ENCODE data around the gene SAT2.

SAT2 gene

DNA sequence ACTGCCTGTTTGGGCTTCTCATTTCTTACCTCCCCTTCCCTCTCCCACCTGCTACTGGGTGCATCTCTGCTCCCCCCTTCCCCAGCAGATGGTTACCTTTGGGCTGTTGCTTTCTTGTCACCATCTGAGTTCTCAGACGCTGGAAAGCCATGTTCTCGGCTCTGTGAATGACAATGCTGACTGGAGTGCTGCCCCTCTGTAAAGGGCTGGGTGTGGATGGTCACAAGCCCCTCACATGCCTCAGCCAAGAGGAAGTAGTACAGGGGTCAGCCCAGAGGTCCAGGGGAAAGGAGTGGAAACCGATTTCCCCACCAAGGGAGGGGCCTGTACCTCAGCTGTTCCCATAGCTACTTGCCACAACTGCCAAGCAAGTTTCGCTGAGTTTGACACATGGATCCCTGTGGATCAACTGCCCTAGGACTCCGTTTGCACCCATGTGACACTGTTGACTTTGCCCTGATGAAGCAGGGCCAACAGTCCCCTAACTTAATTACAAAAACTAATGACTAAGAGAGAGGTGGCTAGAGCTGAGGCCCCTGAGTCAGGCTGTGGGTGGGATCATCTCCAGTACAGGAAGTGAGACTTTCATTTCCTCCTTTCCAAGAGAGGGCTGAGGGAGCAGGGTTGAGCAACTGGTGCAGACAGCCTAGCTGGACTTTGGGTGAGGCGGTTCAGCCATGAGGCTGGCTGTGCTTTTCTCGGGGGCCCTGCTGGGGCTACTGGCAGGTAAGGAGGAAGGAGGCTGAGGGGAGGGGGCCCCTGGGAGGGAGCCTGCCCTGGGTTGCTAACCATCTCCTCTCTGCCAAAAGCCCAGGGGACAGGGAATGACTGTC lies 48.4 kb downstream of the SAT2 start, which contains the start of gene CD68:
Gene CD68 (plus strand): TSS at position 638 of the 833 bp plus-strand sequence. CDS start 40 bp downstream, at position 678.
- FAIRE-seq (no peak), DNase-seq (ENCODE audit: insufficient read length, low spot score) (no peak)
- TF ChIP-seq, protein P1, sequence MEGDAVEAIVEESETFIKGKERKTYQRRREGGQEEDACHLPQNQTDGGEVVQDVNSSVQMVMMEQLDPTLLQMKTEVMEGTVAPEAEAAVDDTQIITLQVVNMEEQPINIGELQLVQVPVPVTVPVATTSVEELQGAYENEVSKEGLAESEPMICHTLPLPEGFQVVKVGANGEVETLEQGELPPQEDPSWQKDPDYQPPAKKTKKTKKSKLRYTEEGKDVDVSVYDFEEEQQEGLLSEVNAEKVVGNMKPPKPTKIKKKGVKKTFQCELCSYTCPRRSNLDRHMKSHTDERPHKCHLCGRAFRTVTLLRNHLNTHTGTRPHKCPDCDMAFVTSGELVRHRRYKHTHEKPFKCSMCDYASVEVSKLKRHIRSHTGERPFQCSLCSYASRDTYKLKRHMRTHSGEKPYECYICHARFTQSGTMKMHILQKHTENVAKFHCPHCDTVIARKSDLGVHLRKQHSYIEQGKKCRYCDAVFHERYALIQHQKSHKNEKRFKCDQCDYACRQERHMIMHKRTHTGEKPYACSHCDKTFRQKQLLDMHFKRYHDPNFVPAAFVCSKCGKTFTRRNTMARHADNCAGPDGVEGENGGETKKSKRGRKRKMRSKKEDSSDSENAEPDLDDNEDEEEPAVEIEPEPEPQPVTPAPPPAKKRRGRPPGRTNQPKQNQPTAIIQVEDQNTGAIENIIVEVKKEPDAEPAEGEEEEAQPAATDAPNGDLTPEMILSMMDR (IDR thresholded peaks at IDR 0.05; ENCODE audit: insufficient read depth, missing control alignments): no peak

DNA sequence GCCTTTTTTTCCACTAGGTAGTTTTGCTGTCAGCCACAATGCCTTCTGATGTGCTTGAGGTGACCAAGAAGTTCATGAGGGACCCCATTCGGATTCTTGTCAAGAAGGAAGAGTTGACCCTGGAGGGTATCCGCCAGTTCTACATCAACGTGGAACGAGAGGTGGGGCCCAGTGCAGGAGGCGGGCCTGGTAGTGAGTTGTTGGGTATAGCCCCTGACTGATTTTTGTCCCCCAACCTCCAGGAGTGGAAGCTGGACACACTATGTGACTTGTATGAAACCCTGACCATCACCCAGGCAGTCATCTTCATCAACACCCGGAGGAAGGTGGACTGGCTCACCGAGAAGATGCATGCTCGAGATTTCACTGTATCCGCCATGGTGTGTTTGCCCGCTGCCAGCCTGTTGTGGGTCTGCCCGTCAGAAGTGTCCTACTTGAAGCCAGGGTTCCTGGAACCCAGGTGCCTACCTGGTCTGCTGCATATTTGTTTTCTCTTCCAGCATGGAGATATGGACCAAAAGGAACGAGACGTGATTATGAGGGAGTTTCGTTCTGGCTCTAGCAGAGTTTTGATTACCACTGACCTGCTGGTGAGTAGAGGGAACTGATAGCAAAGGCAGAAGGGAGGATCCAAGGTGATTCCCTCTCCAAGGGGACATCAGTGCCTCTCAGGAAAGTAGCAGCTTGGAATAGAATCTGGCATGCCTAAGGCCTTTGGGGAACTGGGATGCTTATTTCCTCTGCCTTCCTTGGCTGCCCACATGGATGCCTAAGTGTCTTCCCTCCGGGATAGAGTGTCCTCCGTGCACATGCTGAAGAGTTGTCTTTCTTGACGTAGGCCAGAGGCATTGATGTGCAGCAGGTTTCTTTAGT lies 50.1 kb downstream of the SAT2 start:
- FAIRE-seq (no peak), DNase-seq (ENCODE audit: insufficient read length, low spot score) (no peak)
- TF ChIP-seq, protein P1 (IDR thresholded peaks at IDR 0.05; ENCODE audit: insufficient read depth, missing control alignments): no peak

DNA sequence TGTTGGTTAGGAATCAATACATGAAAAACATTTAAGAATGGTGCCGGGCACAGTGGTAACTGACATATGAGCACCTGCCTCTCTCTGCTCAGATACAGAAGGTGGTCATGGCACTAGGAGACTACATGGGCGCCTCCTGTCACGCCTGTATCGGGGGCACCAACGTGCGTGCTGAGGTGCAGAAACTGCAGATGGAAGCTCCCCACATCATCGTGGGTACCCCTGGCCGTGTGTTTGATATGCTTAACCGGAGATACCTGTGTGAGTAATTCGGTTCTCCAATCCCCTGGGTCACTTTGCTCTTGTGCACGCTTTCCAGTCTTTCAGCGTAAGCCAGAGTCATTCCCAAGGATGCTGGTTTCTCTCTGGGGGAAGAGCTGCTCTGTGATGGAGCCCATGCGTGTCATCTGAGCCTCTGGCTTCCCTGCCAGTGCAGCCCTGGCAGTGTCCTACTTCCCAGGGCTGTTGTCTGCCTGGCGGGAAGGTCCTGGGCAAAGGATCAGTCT lies 51.1 kb downstream of the SAT2 start:
- no peak for DNase-seq (ENCODE audit: insufficient read length, low spot score)
- FAIRE-seq: no peak
- TF ChIP-seq, protein P1 (IDR thresholded peaks at IDR 0.05; ENCODE audit: insufficient read depth, missing control alignments): no peak
